Stimulated activated CD4-positive, alpha-beta T cell treated with anti-CD3 and anti-CD28 coated beads, Interleukin-2, amount 100 ng/mL, for 4 hours (primary cell): ENCODE measurements around the gene KAT14.
"Not testable (repeated sequence)": the region's sequence is repeated elsewhere in the genome, so short reads cannot be mapped to it uniquely, and the experiment has no call there.

ENCODE experiments used
- DNase-seq: peaks from one replicate; pipeline ENCODE4 v3.0.0-alpha.2; 2020; ENCODE audit warnings: low read depth

The KAT14 gene

GRCh38 chr20:18224968-18225568 is 87.4 kb downstream of the KAT14 start:
- no peak for DNase-seq

GRCh38 chr20:18225632-18226031 is 88.0 kb downstream of the KAT14 start:
- no peak for DNase-seq

GRCh38 chr20:18226741-18227140 is 89.1 kb downstream of the KAT14 start:
- not testable (repeated sequence) for DNase-seq

- no peak for DNase-seq
These were observed 95.8 kb downstream of the KAT14 start for GRCh38 chr20:18233408-18233943.
